ENCODE measurements around the gene PSME3IP1.
A peak's percentile ranks its signal among the peaks of the same experiment; 100 is the strongest.
"Not testable (repeated sequence)": the region's sequence is repeated elsewhere in the genome, so short reads cannot be mapped to it uniquely, and the experiment has no call there.

The PSME3IP1 gene

GRCh38 chr16:57196753-57197152 is 10.9 kb upstream of the PSME3IP1 start:
- DNase-seq = no peak

- DNase-seq = no peak
Measured at GRCh38 chr16:57196286-57196685, 10.4 kb upstream of the PSME3IP1 start.

GRCh38 chr16:57194512-57194911 is 8.7 kb upstream of the PSME3IP1 start:
- peak; percentile 75 to 76 for DNase-seq

GRCh38 chr16:57192720-57193486 is 7.1 kb upstream of the PSME3IP1 start:
- DNase-seq = no peak

GRCh38 chr16:57192146-57192545 is 6.3 kb upstream of the PSME3IP1 start:
- DNase-seq = no peak

GRCh38 chr16:57191056-57191571 is 5.3 kb upstream of the PSME3IP1 start:
- DNase-seq = no peak

GRCh38 chr16:57190136-57190535 is 4.3 kb upstream of the PSME3IP1 start:
- DNase-seq = no peak

- DNase-seq = not testable (repeated sequence)
Measured at GRCh38 chr16:57189527-57189926, 3.7 kb upstream of the PSME3IP1 start.

GRCh38 chr16:57188711-57189002 is 2.8 kb upstream of the PSME3IP1 start:
- DNase-seq = no peak

GRCh38 chr16:57187902-57188710 is 2.3 kb upstream of the PSME3IP1 start:
- DNase-seq = not testable (repeated sequence)

GRCh38 chr16:57186872-57187854 is 1.3 kb upstream of the PSME3IP1 start:
- peak in 1 of 2 experiments; percentile 26 for DNase-seq

GRCh38 chr16:57185446-57185944 is 344 bp downstream of the PSME3IP1 start:
- peak; percentile 46 to 69 for DNase-seq

GRCh38 chr16:57184887-57185445 is 873 bp downstream of the PSME3IP1 start:
- no peak for DNase-seq

GRCh38 chr16:57184113-57184512 is 1.7 kb downstream of the PSME3IP1 start:
- no peak for DNase-seq

- DNase-seq = no peak
Measured at GRCh38 chr16:57179215-57179828, 6.5 kb downstream of the PSME3IP1 start.

GRCh38 chr16:57178793-57179212 is 7.0 kb downstream of the PSME3IP1 start:
- DNase-seq = no peak

GRCh38 chr16:57178196-57178595 is 7.6 kb downstream of the PSME3IP1 start:
- DNase-seq = no peak

GRCh38 chr16:57175896-57176295 is 9.9 kb downstream of the PSME3IP1 start:
- no peak for DNase-seq

- DNase-seq = no peak
Measured at GRCh38 chr16:57172721-57173290, 13.0 kb downstream of the PSME3IP1 start.

- DNase-seq = no peak
Measured at GRCh38 chr16:57169327-57169726, 16.5 kb downstream of the PSME3IP1 start.

- DNase-seq = peak; percentile 7 to 27
Measured at GRCh38 chr16:57167953-57168352, 17.9 kb downstream of the PSME3IP1 start.

Data from SHP77 (cell line).